ENCODE results near the gene SMIM1. TPM values are rescaled to one million over a fixed set of nuclear protein-coding genes. Genes with fewer than 3 reads are reported as not detected.
A peak's percentile ranks its signal among the peaks of the same experiment; 100 is the strongest.
"Not testable (repeated sequence)": the region's sequence is repeated elsewhere in the genome, so short reads cannot be mapped to it uniquely, and the experiment has no call there.

Gene SMIM1
- total RNA-seq, 4 donors from 2014 or later: 23.1 TPM; not detected in 3

GRCh38 chr1:3796215-3797061 lies 23.9 kb downstream of the SMIM1 start, which contains the start of gene LRRC47:
Gene LRRC47 (minus strand): TSS chr1:3796498. CDS start chr1:3796476, 22 bp downstream.
- peak; percentile 85 to 87 for DNase-seq (ENCODE audit: low spot score in 2 of 2)
- 4 to 6% methylated on average over 26 to 54 of the region's 60 CpGs for WGBS, 2 donors
- Histone ChIP-seq H3K27ac (peak within 1 kb of the TSS in 3 of 4 donors; percentile 36 to 73 (median 67)), H3K27me3 (peaks cover 0 to 4% of the 10 kb centered on the region in 2 donors), H3K4me3 (peak within 1 kb of the TSS; percentile 70 to 92 (median 82)), H3K9me3 (no peaks in the 10 kb centered on the region), H3K4me1 (peaks cover 5 to 48% (median 25%) of the 10 kb centered on the region in 4 donors), H3K36me3 (no peaks in the 10 kb centered on the region)
- peak in 1 of 5 experiments; percentile 25 for TF ChIP-seq CTCF (IDR thresholded peaks at IDR 0.05)
- peak; percentile 81 to 89 for TF ChIP-seq EP300 (IDR thresholded peaks at IDR 0.05)
- TF ChIP-seq POLR2A (IDR thresholded peaks at IDR 0.05): peak; percentile 23 to 54

GRCh38 chr1:3799976-3800685 lies 27.6 kb downstream of the SMIM1 start:
- no peak overlapping the region for H3K4me3 ChIP-seq
- DNase-seq (ENCODE audit: low spot score in 2 of 2): no peak
- 73 to 78% methylated on average over 6 to 11 of the region's 11 CpGs for WGBS, 2 donors
- TF ChIP-seq POLR2A (IDR thresholded peaks at IDR 0.05) (no peak), EP300 (IDR thresholded peaks at IDR 0.05) (no peak), CTCF (IDR thresholded peaks at IDR 0.05) (no peak)
- H3K9me3 ChIP-seq: no peaks in the 10 kb centered on the region
- peaks cover 0 to 8% of the 10 kb centered on the region in 2 donors for H3K27me3 ChIP-seq
- no peak overlapping the region for H3K27ac ChIP-seq
- H3K36me3 ChIP-seq: no peaks in the 10 kb centered on the region
- peaks cover 2 to 20% (median 14%) of the 10 kb centered on the region in 4 donors for H3K4me1 ChIP-seq

GRCh38 chr1:3800795-3801194 lies 28.2 kb downstream of the SMIM1 start:
- not testable (repeated sequence) for DNase-seq (ENCODE audit: low spot score in 2 of 2); H3K4me3 ChIP-seq; H3K27me3 ChIP-seq; H3K36me3 ChIP-seq; H3K27ac ChIP-seq; H3K9me3 ChIP-seq
- H3K4me1 ChIP-seq: peaks cover 0 to 13% (median 8%) of the 10 kb centered on the region in 4 donors
- 87 to 88% methylated on average over 3 of the region's 3 CpGs for WGBS, 2 donors

GRCh38 chr1:3803905-3804626 lies 31.5 kb downstream of the SMIM1 start:
- DNase-seq (ENCODE audit: low spot score in 2 of 2): no peak
- no peak for TF ChIP-seq POLR2A (IDR thresholded peaks at IDR 0.05)
- no peak for TF ChIP-seq CTCF (IDR thresholded peaks at IDR 0.05)
- Histone ChIP-seq H3K27ac (peak overlapping the region; percentile 29 to 75 (median 58)), H3K27me3 (peaks cover 0 to 9% of the 10 kb centered on the region in 2 donors), H3K9me3 (no peaks in the 10 kb centered on the region), H3K4me3 (no peak overlapping the region), H3K36me3 (no peaks in the 10 kb centered on the region), H3K4me1 (peaks cover 0 to 9% (median 2%) of the 10 kb centered on the region in 4 donors)
- 38 to 40% methylated on average over 19 of the region's 19 CpGs for WGBS, 2 donors

GRCh38 chr1:3804627-3804944 lies 32.0 kb downstream of the SMIM1 start:
- not testable (repeated sequence) for H3K27me3 ChIP-seq; DNase-seq (ENCODE audit: low spot score in 2 of 2); H3K36me3 ChIP-seq; H3K4me3 ChIP-seq; H3K9me3 ChIP-seq; H3K4me1 ChIP-seq
- peak overlapping the region in 3 of 4 donors; percentile 29 to 75 (median 74) for H3K27ac ChIP-seq
- 31 to 36% methylated on average over 7 of the region's 7 CpGs for WGBS, 2 donors

Measured in tibial nerve (tissue), 4 donors.